ENCODE data around the gene PRCD. TPM values are rescaled to one million over a fixed set of nuclear protein-coding genes. Genes with fewer than 3 reads are reported as not detected.

The PRCD gene
- total RNA-seq, 1 donor, result 2.2 TPM

- H3K4me3 ChIP-seq (ENCODE audit: low read depth, low read length), result no peak overlapping the region
- peak; percentile 61 for DNase-seq (ENCODE audit: low read depth)
- TF ChIP-seq, protein P1, sequence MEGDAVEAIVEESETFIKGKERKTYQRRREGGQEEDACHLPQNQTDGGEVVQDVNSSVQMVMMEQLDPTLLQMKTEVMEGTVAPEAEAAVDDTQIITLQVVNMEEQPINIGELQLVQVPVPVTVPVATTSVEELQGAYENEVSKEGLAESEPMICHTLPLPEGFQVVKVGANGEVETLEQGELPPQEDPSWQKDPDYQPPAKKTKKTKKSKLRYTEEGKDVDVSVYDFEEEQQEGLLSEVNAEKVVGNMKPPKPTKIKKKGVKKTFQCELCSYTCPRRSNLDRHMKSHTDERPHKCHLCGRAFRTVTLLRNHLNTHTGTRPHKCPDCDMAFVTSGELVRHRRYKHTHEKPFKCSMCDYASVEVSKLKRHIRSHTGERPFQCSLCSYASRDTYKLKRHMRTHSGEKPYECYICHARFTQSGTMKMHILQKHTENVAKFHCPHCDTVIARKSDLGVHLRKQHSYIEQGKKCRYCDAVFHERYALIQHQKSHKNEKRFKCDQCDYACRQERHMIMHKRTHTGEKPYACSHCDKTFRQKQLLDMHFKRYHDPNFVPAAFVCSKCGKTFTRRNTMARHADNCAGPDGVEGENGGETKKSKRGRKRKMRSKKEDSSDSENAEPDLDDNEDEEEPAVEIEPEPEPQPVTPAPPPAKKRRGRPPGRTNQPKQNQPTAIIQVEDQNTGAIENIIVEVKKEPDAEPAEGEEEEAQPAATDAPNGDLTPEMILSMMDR (IDR thresholded peaks at IDR 0.05; ENCODE audit: insufficient read depth, low read depth, low read length), result no peak
These were observed 54.8 kb downstream of the PRCD start for GRCh38 chr17:76594690-76595089.

Small RNAs within 50 kb of the gene (small RNA-seq; reads per million reads assigned to genes)
- not detected for gene SNORD1A
- gene SNORD1B, result 1,127 reads per million, percentile 99 among the genes with 10 or more reads in this experiment

Other genes starting within 250 kb of the PRCD start
- gene QRICH2, start 231.8 kb upstream of the PRCD start, total RNA-seq, result 2.2 and 2.6 TPM in 2 replicates
- 48.8 and 55.1 TPM in 2 replicates for gene PRPSAP1, start 186.1 kb upstream of the PRCD start, total RNA-seq
- gene SPHK1, start 155.4 kb upstream of the PRCD start, total RNA-seq, result 47.5 and 121 TPM in 2 replicates
- gene UBE2O, start 86.9 kb upstream of the PRCD start, total RNA-seq, result 17.4 and 25.9 TPM in 2 replicates
- not detected in 2 replicates for gene AANAT, start 72.4 kb upstream of the PRCD start, total RNA-seq
- 13.4 and 14.2 TPM in 2 replicates for gene RHBDF2, start 38.6 kb upstream of the PRCD start, total RNA-seq
- gene CYGB, start 2.3 kb upstream of the PRCD start, total RNA-seq, result 11.7 and 14.2 TPM in 2 replicates
- gene ST6GALNAC2, start 45.8 kb downstream of the PRCD start, total RNA-seq, result 0.86 and 1.9 TPM in 2 replicates
- not detected in 2 replicates for gene ST6GALNAC1, start 103.7 kb downstream of the PRCD start, total RNA-seq
- 244 and 267 TPM in 2 replicates for gene MXRA7, start 170.9 kb downstream of the PRCD start, total RNA-seq
- 24.2 and 25.8 TPM in 2 replicates for gene JMJD6, start 186.6 kb downstream of the PRCD start, total RNA-seq
- 27.1 and 30.2 TPM in 2 replicates for gene METTL23, start 186.8 kb downstream of the PRCD start, total RNA-seq
- gene SRSF2, start 197.3 kb downstream of the PRCD start, total RNA-seq, result 152 and 165 TPM in 2 replicates
- 31.9 and 44.5 TPM in 2 replicates for gene MFSD11, start 198.1 kb downstream of the PRCD start, total RNA-seq

Data from fibroblast of villous mesenchyme (primary cell).